ENCODE measurements around the gene NUTF2.

Gene NUTF2

DNA sequence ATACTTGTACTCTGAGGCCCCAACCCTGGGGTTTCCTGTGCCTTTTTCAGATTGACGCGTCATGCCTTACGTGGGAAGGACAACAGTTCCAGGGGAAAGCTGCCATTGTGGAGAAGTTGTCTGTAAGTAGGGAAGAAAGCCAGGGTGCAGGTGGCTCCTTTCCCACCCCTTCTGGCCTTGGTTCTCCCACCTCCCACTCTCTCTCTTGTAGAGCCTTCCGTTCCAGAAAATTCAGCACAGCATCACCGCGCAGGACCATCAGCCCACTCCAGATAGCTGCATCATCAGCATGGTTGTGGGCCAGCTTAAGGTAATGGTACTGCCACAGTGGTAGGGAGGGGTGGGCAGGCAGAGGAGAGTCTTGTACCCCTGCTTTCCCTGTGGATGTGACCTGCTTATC, 21.6 kb downstream of the NUTF2 start:
- Mint-ChIP-seq H3K4me3 (no peak overlapping the region), H3K27ac (peak overlapping the region; percentile 40), H3K9me3 (no peaks in the 10 kb centered on the region), H3K27me3 (no peaks in the 10 kb centered on the region), H3K36me3 (ENCODE audit: low read depth) (peaks cover 49% of the 10 kb centered on the region), H3K4me1 (ENCODE audit: low read depth) (peaks cover 4% of the 10 kb centered on the region)

- peaks cover 16% of the 10 kb centered on the region for H3K4me1 Mint-ChIP-seq (ENCODE audit: low read depth)
- H3K27me3 Mint-ChIP-seq = no peaks in the 10 kb centered on the region
- H3K9me3 Mint-ChIP-seq = no peaks in the 10 kb centered on the region
- H3K36me3 Mint-ChIP-seq (ENCODE audit: low read depth) = peaks cover 47% of the 10 kb centered on the region
- no peak overlapping the region for H3K27ac Mint-ChIP-seq
- H3K4me3 Mint-ChIP-seq = no peak overlapping the region
These were observed 22.9 kb downstream of the NUTF2 start for GRCh38 chr16:67869653-67870052.

DNA sequence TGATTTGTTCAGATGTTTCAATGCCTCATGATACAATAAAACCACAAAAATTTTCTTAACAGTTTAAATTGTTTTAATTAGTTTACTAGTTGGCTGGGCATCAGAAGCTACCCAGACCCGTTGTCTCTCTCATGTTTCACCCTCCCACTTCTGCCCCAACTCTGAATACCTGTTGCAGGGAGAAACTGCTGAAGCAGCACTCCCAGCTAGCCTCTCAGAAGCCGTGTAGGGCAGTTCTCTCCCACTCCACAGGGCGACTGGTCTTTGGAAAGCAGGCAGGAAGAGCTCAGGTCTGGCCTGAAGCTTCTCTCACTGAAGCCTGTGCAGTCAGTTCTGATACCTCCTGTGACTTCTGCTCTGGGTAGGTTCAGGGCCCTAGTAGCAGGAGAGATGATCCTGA, 24.5 kb downstream of the NUTF2 start:
- Mint-ChIP-seq H3K4me3 (no peak overlapping the region), H3K27ac (no peak overlapping the region), H3K4me1 (ENCODE audit: low read depth) (peaks cover 26% of the 10 kb centered on the region), H3K27me3 (no peaks in the 10 kb centered on the region), H3K36me3 (ENCODE audit: low read depth) (peaks cover 39% of the 10 kb centered on the region), H3K9me3 (no peaks in the 10 kb centered on the region)

DNA sequence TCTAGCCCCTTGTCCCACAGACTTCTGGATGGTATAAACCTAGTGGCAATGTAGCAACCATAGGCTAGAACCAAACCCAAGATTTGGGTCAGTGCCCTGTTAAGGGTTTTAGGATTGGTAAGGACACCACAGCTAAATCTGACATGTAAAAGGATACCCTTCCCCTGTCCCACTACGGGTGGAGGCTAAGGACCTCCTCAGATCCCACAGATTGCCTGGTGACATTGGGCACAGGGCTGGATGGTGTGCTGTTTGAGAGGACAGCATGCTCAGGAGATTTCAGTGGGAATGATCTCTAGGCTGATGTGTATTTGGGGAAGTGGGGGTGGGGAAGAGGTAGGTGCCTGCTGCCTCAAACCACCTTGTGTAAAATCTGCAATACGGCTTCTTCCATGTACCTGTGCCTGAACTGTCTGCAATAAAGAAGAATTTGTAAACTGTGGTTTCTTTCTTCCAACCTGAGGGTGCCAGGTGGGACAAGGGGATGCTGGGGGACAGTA, 25.4 kb downstream of the NUTF2 start:
- Mint-ChIP-seq H3K36me3 (ENCODE audit: low read depth) (peaks cover 34% of the 10 kb centered on the region), H3K9me3 (no peaks in the 10 kb centered on the region), H3K27me3 (no peaks in the 10 kb centered on the region), H3K4me3 (peak overlapping the region; percentile 87), H3K4me1 (ENCODE audit: low read depth) (peaks cover 26% of the 10 kb centered on the region), H3K27ac (peak overlapping the region; percentile 61)

DNA sequence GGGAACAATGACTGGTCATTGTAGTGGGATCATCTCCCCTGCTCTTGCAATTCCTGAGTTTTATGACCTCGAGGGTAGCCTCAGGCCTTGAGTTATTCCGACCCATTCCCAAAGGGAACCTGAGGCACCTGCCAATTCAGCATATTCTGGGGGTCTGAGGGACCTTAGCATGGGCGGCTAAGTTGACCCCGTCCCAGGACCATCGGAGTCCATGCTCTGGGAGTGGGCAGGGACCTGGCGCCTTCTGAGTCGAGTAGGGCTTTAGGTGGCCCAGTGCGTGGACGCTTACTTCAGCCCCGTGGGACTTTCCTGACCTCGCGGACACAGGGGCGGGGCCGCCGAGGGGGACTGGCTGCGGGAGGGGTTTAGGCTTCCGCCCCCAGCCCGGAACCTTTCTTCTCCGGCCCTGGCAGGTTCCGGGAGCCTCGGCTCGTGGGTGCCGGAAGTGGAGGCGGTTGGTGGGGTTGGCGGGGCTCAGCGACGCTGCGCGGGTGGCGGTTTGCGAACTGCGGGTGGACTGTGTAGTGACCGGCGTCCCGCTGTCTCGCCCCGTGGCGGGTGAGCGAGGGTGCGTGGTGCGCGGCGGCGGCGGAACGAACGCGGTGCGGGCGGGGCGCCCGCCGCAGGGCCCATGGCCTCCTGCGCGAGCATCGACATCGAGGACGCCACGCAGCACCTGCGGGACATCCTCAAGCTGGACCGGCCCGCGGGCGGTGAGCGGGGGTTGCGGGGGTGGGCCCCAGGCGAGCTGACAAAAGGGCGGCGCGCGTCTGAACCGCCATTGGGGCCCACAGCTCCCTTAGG, 26.1 kb downstream of the NUTF2 start, which contains the start of gene EDC4:
Gene EDC4, plus strand, starts transcription at position 422 of the 804 bp plus-strand sequence. Its CDS starts 210 bp downstream, at position 632.
- Mint-ChIP-seq H3K36me3 (ENCODE audit: low read depth) (peaks cover 38% of the 10 kb centered on the region), H3K27ac (peak within 1 kb of the TSS; percentile 77), H3K4me1 (ENCODE audit: low read depth) (peaks cover 26% of the 10 kb centered on the region), H3K9me3 (no peaks in the 10 kb centered on the region), H3K4me3 (peak within 1 kb of the TSS; percentile 87), H3K27me3 (no peaks in the 10 kb centered on the region)

GRCh38 chr16:67873435-67874370, 27.0 kb downstream of the NUTF2 start:
- peaks cover 36% of the 10 kb centered on the region for H3K36me3 Mint-ChIP-seq (ENCODE audit: low read depth)
- peak overlapping the region; percentile 87 for H3K4me3 Mint-ChIP-seq
- H3K27me3 Mint-ChIP-seq = no peaks in the 10 kb centered on the region
- H3K4me1 Mint-ChIP-seq (ENCODE audit: low read depth) = peaks cover 26% of the 10 kb centered on the region
- no peaks in the 10 kb centered on the region for H3K9me3 Mint-ChIP-seq
- peak overlapping the region; percentile 77 for H3K27ac Mint-ChIP-seq

DNA sequence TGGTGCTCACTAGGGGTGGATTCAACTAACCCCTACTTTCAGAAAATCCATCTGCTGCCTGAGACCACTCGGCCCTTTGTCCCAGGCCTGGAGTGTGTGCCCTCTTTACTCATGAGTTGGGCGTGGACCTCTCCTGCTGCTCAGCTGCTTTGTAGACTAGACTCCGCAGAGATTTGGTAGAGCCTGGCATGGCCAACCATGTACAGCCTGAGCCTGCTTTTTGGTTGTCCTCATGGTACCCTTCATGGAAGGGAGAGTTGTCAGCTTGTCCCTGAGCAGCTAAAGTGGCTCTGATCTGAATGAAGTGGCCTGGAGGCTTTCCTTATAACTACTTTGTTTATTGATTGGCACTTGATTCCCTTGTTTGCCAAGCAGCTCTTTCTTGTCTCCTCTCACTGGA, 27.6 kb downstream of the NUTF2 start:
- peak overlapping the region; percentile 87 for H3K4me3 Mint-ChIP-seq
- no peaks in the 10 kb centered on the region for H3K9me3 Mint-ChIP-seq
- peaks cover 43% of the 10 kb centered on the region for H3K36me3 Mint-ChIP-seq (ENCODE audit: low read depth)
- H3K27me3 Mint-ChIP-seq = no peaks in the 10 kb centered on the region
- H3K27ac Mint-ChIP-seq = peak overlapping the region; percentile 77
- peaks cover 26% of the 10 kb centered on the region for H3K4me1 Mint-ChIP-seq (ENCODE audit: low read depth)

GRCh38 chr16:67877064-67877463, 30.3 kb downstream of the NUTF2 start:
- Mint-ChIP-seq H3K27me3 (no peaks in the 10 kb centered on the region), H3K27ac (no peak overlapping the region), H3K36me3 (ENCODE audit: low read depth) (peaks cover 43% of the 10 kb centered on the region), H3K9me3 (no peaks in the 10 kb centered on the region), H3K4me1 (ENCODE audit: low read depth) (peaks cover 26% of the 10 kb centered on the region), H3K4me3 (no peak overlapping the region)

- Mint-ChIP-seq H3K27me3 (no peaks in the 10 kb centered on the region), H3K9me3 (no peaks in the 10 kb centered on the region), H3K4me1 (ENCODE audit: low read depth) (peaks cover 22% of the 10 kb centered on the region), H3K36me3 (ENCODE audit: low read depth) (peaks cover 52% of the 10 kb centered on the region), H3K27ac (no peak overlapping the region), H3K4me3 (no peak overlapping the region)
These were observed 31.5 kb downstream of the NUTF2 start for GRCh38 chr16:67878232-67878631.

DNA sequence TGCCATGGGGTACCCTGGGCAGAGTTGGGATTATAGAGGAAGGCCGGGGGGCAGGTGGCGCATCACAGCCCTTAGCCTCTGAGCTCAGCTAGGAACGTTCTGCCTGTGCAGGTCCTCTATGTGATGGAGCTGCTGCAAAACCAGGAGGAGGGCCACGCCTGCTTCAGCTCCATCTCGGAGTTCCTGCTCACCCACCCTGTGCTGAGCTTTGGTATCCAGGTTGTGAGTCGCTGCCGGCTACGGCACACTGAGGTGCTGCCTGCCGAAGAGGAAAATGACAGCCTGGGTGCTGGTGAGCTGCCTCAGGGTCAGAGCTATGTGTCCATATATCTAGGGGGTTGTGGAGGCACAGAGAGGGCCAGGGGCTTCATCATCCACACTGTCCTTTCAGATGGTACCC, 32.1 kb downstream of the NUTF2 start:
- Mint-ChIP-seq H3K4me3 (no peak overlapping the region), H3K4me1 (ENCODE audit: low read depth) (peaks cover 18% of the 10 kb centered on the region), H3K36me3 (ENCODE audit: low read depth) (peaks cover 58% of the 10 kb centered on the region), H3K9me3 (no peaks in the 10 kb centered on the region), H3K27me3 (no peaks in the 10 kb centered on the region), H3K27ac (no peak overlapping the region)

DNA sequence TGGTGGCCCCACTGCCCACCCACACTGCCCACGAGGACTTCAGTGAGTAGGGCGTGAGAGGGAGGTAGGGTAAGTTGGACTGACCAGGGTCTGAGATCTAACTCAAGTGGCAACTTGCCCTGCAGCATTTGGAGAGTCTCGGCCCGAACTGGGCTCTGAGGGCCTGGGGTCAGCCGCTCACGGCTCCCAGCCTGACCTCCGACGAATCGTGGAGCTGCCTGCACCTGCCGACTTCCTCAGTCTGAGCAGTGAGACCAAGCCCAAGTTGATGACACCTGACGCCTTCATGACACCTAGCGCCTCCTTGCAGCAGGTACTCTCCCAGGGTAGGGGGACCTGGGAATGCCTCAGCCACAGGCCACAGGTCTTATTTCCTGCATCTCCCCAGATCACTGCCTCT, 32.7 kb downstream of the NUTF2 start:
- H3K4me1 Mint-ChIP-seq (ENCODE audit: low read depth) = peaks cover 12% of the 10 kb centered on the region
- no peaks in the 10 kb centered on the region for H3K27me3 Mint-ChIP-seq
- peaks cover 61% of the 10 kb centered on the region for H3K36me3 Mint-ChIP-seq (ENCODE audit: low read depth)

GRCh38 chr16:67879936-67880335, 33.2 kb downstream of the NUTF2 start:
- H3K9me3 Mint-ChIP-seq = no peaks in the 10 kb centered on the region
- H3K4me1 Mint-ChIP-seq (ENCODE audit: low read depth) = peaks cover 7% of the 10 kb centered on the region
- H3K4me3 Mint-ChIP-seq = no peak overlapping the region
- no peaks in the 10 kb centered on the region for H3K27me3 Mint-ChIP-seq
- no peak overlapping the region for H3K27ac Mint-ChIP-seq
- H3K36me3 Mint-ChIP-seq (ENCODE audit: low read depth) = peaks cover 63% of the 10 kb centered on the region

More for the DNA sequence above, 32.7 kb downstream of the NUTF2 start:
- Mint-ChIP-seq H3K9me3 (no peaks in the 10 kb centered on the region), H3K27ac (no peak overlapping the region), H3K4me3 (no peak overlapping the region)

- no peak overlapping the region for H3K4me3 Mint-ChIP-seq
- peaks cover under 1% of the 10 kb centered on the region for H3K4me1 Mint-ChIP-seq (ENCODE audit: low read depth)
- H3K9me3 Mint-ChIP-seq = no peaks in the 10 kb centered on the region
- H3K27ac Mint-ChIP-seq = no peak overlapping the region
- H3K36me3 Mint-ChIP-seq (ENCODE audit: low read depth) = peaks cover 63% of the 10 kb centered on the region
- H3K27me3 Mint-ChIP-seq = no peaks in the 10 kb centered on the region
These were observed 33.9 kb downstream of the NUTF2 start for GRCh38 chr16:67880584-67880983.

GRCh38 chr16:67881621-67882161, 35.0 kb downstream of the NUTF2 start:
- Mint-ChIP-seq H3K27ac (no peak overlapping the region), H3K27me3 (no peaks in the 10 kb centered on the region), H3K4me1 (ENCODE audit: low read depth) (no peaks in the 10 kb centered on the region), H3K36me3 (ENCODE audit: low read depth) (peaks cover 57% of the 10 kb centered on the region), H3K4me3 (no peak overlapping the region), H3K9me3 (no peaks in the 10 kb centered on the region)

Data from stimulated activated naive CD8-positive, alpha-beta T cell treated with anti-CD3 and anti-CD28 coated beads, Interleukin-15, Interleukin-2, amounts not matched to agents 100 ng/mL and 50 ng/mL, for 24 hours (primary cell).